HFFc6 (cell line): ENCODE data around the gene EPHB3. TPM values are rescaled to one million over a fixed set of nuclear protein-coding genes. Genes with fewer than 3 reads are reported as not detected.

Experiments used
- DNase-seq: peaks from one replicate; pipeline ENCODE4 v3.0.0-alpha.2; 2018
- H3K27ac Mint-ChIP-seq: 2 replicates; pipeline ENCODE4 v1.8.0; 2020; ENCODE audit warnings: mild to moderate bottlenecking, mixed read lengths
- H3K27me3 Mint-ChIP-seq: 2 replicates; pipeline ENCODE4 v1.8.0; 2021; ENCODE audit warnings: mild to moderate bottlenecking, moderate library complexity, mixed read lengths; ENCODE audit not compliant: insufficient read depth
- H3K36me3 Mint-ChIP-seq: 2 replicates; pipeline ENCODE4 v1.8.0; 2021; ENCODE audit warnings: low read depth, mixed read lengths
- H3K4me1 Mint-ChIP-seq: 2 replicates; pipeline ENCODE4 v1.8.0; 2020; ENCODE audit warnings: low read depth, mixed read lengths
- H3K4me3 Mint-ChIP-seq: 2 replicates; pipeline ENCODE4 v1.8.0; 2020; ENCODE audit warnings: mild to moderate bottlenecking, moderate library complexity, mixed read lengths
- H3K9me3 Mint-ChIP-seq: 2 replicates; pipeline ENCODE4 v1.8.0; 2020; ENCODE audit warnings: mild to moderate bottlenecking, mixed read lengths
- total RNA-seq, 6 experiments: library from RNA; stranded (reverse); fragmentation: NEBNext Ultra II Directional; extraction: Animal tissue kit (Norgen Biotek cat#: 25700); gene quantifications; 2 replicates in 1 of 6; 3 replicates in 5 of 6; pipeline ENCODE4 v1.2.3, GENCODE V29; 2021
- TF ChIP-seq, protein P1 (sequence below): fragments of 200-600 bp; sonication (generic); IDR thresholded peaks from 2 replicates; pipeline ENCODE4 v1.5.0; 2021; ENCODE audit warnings: antibody characterized with exemption, mild to moderate bottlenecking

Gene EPHB3
- total RNA-seq, 6 experiments from 2014 or later, result 3.0 to 6.6 (median 3.6) TPM

- no peak for DNase-seq
- H3K36me3 Mint-ChIP-seq, result peaks cover 8% of the 10 kb centered on the region; the same call in 1 of the 2 replicates
- H3K9me3 Mint-ChIP-seq, result no peaks in the 10 kb centered on the region
- no peak overlapping the region for H3K4me3 Mint-ChIP-seq
- no peaks in the 10 kb centered on the region; the same call in 1 of the 2 replicates for H3K27me3 Mint-ChIP-seq
- TF ChIP-seq, protein P1, sequence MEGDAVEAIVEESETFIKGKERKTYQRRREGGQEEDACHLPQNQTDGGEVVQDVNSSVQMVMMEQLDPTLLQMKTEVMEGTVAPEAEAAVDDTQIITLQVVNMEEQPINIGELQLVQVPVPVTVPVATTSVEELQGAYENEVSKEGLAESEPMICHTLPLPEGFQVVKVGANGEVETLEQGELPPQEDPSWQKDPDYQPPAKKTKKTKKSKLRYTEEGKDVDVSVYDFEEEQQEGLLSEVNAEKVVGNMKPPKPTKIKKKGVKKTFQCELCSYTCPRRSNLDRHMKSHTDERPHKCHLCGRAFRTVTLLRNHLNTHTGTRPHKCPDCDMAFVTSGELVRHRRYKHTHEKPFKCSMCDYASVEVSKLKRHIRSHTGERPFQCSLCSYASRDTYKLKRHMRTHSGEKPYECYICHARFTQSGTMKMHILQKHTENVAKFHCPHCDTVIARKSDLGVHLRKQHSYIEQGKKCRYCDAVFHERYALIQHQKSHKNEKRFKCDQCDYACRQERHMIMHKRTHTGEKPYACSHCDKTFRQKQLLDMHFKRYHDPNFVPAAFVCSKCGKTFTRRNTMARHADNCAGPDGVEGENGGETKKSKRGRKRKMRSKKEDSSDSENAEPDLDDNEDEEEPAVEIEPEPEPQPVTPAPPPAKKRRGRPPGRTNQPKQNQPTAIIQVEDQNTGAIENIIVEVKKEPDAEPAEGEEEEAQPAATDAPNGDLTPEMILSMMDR, result no peak
- H3K27ac Mint-ChIP-seq, result no peak overlapping the region
- peaks cover 3% of the 10 kb centered on the region for H3K4me1 Mint-ChIP-seq
Observed at GRCh38 chr3:184580376-184580775, 18.8 kb downstream of the EPHB3 start.

DNA sequence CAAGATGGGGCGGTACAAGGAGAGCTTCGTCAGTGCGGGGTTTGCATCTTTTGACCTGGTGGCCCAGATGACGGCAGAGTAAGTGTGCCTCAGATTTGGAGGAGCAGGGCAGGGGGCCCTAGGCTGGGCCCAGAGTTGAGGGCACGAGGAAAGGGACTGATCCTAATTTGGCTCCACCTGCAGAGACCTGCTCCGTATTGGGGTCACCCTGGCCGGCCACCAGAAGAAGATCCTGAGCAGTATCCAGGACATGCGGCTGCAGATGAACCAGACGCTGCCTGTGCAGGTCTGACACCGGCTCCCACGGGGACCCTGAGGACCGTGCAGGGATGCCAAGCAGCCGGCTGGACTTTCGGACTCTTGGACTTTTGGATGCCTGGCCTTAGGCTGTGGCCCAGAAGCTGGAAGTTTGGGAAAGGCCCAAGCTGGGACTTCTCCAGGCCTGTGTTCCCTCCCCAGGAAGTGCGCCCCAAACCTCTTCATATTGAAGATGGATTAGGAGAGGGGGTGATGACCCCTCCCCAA lies 19.8 kb downstream of the EPHB3 start:
- Mint-ChIP-seq H3K27ac (no peak overlapping the region), H3K27me3 (no peaks in the 10 kb centered on the region; the same call in 1 of the 2 replicates), H3K9me3 (no peaks in the 10 kb centered on the region), H3K4me3 (no peak overlapping the region), H3K4me1 (peaks cover 9% of the 10 kb centered on the region), H3K36me3 (peaks cover 8% of the 10 kb centered on the region; the same call in 1 of the 2 replicates)
- TF ChIP-seq, protein P1, result no peak
- no peak for DNase-seq

GRCh38 chr3:184582646-184583577 lies 21.3 kb downstream of the EPHB3 start:
- no peak overlapping the region for H3K4me3 Mint-ChIP-seq
- H3K4me1 Mint-ChIP-seq, result peaks cover 9% of the 10 kb centered on the region
- H3K27ac Mint-ChIP-seq, result no peak overlapping the region
- H3K9me3 Mint-ChIP-seq, result no peaks in the 10 kb centered on the region
- TF ChIP-seq, protein P1, result no peak
- no peak for DNase-seq
- H3K36me3 Mint-ChIP-seq, result peaks cover 8% of the 10 kb centered on the region; the same call in 1 of the 2 replicates
- peaks cover 4% of the 10 kb centered on the region for H3K27me3 Mint-ChIP-seq

DNA sequence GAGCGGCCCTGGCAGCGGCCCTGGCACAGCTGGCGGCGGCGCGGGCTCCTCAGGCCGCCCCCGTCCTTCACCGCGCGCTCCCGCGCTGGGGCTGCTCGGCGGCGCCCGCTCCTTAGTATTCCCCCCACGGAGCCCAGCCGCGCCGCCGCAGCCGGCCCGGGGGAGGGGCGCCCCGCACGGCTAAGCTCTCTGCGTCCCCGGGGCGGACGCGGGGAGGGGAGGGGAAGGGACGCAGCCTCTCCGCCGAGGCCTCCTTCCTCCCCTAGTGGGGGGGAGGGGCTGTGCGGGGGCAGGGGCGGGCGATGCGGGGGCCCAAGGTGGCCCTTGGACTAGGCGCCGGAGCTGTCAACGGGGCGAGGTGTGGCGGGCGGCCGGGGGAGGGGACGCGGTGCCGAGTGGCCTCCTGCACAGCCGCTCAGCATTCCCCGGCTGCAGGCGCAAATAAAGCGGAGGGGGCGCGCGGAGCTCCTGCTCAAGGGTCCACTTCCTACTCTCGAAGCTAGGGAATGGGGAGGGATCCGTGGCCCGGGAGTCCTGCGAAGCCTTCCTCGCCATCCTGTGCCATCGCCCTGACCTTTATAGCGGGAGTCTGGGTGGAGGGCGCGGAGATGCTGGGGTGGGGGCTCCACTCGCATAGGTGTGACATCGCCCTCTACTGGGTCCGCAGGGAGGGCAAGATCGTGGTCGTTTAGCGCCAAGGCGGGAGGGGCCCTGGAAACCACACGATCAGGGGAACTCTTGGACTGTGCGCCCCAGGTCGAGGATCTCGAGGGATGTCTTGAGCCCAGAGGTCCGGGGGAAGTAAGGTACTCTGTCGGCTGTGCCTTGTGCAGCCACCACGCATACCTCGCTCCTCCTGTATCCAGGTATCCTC lies 22.2 kb downstream of the EPHB3 start:
- H3K27me3 Mint-ChIP-seq, result peaks cover 4% of the 10 kb centered on the region; the same call in 1 of the 2 replicates
- TF ChIP-seq, protein P1, result no peak; the same call in 1 of the 2 replicates
- no peak overlapping the region for H3K4me3 Mint-ChIP-seq
- H3K9me3 Mint-ChIP-seq, result no peaks in the 10 kb centered on the region
- H3K4me1 Mint-ChIP-seq, result peaks cover 9% of the 10 kb centered on the region
- DNase-seq, result no peak
- H3K27ac Mint-ChIP-seq, result no peak overlapping the region
- peaks cover 8% of the 10 kb centered on the region; the same call in 1 of the 2 replicates for H3K36me3 Mint-ChIP-seq

DNA sequence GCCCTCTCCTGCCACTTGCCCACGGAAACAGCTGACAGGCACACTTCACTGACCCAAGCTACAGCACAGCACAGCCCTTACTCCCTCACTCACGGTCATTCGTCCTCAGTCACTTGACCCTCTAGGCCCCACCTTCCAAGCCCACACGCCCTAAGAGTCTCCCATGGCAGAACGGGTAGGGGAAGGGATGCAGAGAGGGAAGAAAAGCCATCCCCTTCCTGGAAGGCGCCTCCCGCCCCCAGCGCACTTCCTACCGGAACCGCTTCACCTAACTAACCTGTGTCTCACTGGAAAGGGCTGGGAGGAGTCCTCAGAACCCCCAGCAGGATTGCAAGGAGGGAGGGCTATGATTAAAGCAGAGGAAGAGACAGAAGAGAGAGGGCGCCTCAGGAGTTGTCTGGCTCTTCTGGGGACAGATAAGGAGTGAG lies 22.9 kb downstream of the EPHB3 start:
- Mint-ChIP-seq H3K27me3 (peaks cover 4% of the 10 kb centered on the region; the same call in 1 of the 2 replicates), H3K4me3 (no peak overlapping the region), H3K36me3 (peaks cover 5% of the 10 kb centered on the region; the same call in 1 of the 2 replicates), H3K9me3 (no peaks in the 10 kb centered on the region), H3K4me1 (peaks cover 9% of the 10 kb centered on the region), H3K27ac (no peak overlapping the region)
- TF ChIP-seq, protein P1, result no peak
- no peak for DNase-seq
